Muscle of arm (tissue), 12 donors: ENCODE measurements around the gene RGL1. TPM values are rescaled to one million over a fixed set of nuclear protein-coding genes. Genes with fewer than 3 reads are reported as not detected.
A peak's percentile ranks its signal among the peaks of the same experiment; 100 is the strongest.

Source experiments
- DNase-seq: peaks from one replicate; pipeline ENCODE4 v3.0.0-alpha.2; 2013
- polyA plus RNA-seq, 12 donors: library from polyadenylated mRNA; unstranded; fragments of 120-200 nt; gene quantifications; one replicate each; pipeline ENCODE4 v1.2.1, GENCODE V29; 2013; ENCODE audit not compliant: insufficient read length in 12 of 12

RGL1 gene
- polyA plus RNA-seq, 12 donors = 22.3 to 41.5 (median 28.6) TPM; not detected in 1

DNA sequence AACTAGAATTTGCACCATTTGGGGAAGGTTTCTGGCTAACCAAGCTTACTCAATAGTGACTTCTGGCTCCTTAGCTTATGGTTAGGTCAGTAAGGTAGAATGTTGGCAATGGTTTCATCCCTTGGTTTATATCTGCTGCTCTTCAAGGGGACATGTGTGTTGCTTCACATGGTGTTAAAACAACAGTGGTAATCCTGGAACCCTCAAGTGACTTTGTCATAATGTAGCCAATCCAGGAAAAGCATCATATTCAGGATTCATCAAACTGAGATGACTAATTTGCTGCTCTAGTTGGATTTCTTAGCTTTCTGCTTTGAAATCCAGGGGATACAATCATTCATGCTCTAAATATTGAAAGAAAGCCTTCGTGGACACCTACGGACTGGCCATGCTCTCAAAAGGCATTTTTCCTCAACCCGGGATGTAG lies 108.7 kb downstream of the RGL1 start:
- DNase-seq = no peak

DNA sequence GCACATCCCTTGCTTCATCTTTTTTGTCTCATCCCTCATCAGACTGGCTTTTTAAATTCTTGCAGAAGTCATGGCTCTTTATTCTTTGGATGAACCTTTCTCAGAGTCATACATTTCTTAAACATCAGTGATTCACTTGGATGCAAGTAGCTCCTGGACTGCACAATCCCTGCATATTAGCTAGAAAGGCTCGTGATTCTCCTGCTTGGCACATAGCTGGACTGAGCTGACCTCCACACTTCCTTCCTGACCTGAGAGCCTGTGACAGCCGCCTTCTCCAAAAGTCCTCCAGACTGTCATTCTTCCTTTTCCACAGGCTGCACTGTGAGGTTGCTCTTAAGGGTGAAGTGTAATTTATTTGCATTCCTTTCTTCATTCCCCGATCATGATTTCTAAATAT lies 109.4 kb downstream of the RGL1 start:
- DNase-seq = no peak

DNA sequence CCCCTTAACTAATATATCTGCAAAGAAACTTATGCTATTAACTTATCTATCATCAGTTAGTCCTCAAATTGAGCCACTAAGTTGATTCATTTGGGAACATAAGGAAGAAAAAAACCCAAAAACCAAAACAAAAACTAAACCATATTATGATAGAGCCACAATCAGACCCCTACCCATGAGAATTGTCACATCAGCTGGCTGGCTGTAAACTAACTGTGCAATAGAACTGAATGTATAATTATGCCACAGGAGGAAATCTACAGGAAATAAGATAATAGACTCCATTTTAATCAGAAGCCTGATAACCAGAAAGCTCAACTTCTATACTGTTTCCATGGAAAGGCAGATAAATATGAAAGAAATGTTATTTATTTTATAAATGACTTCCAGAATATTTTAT lies 110.0 kb downstream of the RGL1 start:
- no peak for DNase-seq

DNA sequence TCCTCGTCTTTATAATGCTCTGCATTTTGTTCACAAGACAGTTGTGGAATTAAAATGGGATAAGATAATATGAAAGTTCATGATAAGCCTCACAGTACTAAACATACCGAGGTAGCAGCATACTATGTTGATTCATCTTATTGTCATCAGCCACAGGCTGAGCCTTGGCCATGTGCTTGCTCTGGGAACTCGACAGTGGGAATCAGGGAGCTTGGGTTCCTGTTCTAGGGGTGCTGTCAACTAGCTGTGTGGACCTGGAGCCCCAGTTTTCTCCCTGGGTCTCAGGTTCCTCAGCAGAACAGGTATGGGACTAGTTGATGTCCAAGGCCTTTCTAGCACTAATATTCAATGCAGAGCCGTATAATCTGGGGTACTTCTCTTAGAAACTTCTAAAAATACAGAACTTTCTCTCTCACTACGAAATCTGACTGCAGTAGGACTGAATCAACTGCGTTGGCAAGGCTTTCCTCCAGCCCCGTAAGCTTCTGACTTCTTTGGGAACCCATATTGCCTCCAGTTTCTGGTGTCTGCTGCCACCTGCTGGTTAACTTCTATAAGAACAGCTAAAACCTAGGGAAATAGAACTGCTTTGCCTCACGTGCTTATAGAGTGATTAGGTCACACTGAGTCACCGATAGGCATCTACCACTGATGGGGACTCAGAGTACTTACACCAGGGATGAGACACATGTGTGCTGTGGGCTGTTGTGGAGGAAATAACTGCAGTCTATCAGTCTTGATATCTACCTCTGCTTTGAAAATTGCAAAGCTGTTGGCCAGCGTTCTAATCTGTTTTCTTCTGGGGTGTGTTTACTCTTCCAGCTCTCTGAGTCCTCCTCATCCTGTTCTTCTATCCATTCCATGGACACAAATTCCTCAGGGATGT lies 110.9 kb downstream of the RGL1 start:
- DNase-seq = peak; percentile 91

DNA sequence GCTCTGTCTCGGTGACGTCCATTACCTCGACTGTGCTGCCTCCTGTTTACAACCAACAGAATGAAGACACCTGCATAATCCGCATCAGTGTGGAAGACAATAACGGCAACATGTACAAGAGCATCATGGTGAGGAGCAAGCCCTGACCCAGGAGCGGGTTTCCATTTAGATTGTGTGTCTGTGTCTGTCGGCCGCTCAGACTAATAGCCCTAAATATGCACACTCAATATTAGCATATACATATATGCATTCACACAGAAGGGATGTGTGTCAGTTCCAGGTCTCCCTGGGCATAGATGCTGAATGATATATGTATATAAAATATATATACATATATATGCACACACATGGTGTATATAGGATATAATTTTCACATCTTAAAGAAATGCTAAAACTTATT lies 111.7 kb downstream of the RGL1 start:
- DNase-seq = no peak

DNA sequence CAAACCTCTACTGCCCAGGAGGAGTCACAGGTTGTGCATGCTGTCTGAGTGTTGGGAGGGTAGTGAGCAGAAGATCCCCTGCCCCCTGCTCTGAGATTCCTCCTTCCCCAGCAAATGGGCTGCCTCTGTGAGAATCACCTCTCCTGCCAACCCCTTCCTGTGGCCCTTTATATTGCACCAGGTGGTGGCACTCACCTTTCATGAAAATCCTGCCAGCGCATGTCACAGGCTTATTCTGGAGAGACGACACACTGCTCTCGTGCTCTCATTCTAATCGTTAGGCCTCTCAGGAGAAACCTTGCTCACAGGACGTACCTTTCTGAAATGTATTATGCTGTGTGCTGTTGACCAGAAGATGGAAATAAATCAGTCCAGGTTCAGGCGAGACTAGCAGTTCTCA lies 113.7 kb downstream of the RGL1 start:
- DNase-seq = no peak

DNA sequence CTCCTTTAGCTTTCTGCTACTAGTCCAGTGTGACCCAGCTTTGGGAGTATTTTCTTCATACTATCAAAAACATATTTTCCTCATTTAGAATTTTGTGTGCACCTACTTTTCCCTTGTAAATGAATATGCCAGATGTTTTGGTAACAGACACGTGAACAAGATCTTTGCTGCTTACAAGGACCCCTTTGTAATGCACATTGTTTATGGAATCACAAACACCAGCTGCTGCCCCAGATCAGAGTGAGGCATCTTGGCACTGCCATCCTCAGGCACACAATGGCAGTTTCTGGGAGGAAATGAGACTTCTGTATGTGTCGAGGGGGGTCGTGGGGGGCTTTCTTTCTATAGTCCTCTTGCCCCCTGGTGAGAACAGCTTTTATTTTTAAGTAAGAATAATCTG lies 115.7 kb downstream of the RGL1 start:
- no peak for DNase-seq

DNA sequence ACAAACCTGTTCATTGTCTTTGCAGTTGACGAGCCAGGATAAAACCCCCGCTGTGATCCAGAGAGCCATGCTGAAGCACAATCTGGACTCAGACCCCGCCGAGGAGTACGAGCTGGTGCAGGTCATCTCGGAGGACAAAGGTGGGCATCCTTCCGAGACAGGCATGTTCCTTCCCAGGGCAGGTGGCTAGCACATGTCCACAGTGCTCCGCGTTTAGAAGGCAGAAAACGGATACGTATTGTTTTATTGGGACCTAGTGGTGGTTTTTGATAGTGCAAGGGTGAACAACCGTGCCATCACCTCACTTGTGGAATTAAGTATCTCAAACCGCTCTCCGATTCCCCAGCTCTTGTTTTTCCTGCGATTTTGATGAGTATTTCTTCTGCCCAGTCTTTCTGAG lies 117.3 kb downstream of the RGL1 start:
- DNase-seq = no peak

DNA sequence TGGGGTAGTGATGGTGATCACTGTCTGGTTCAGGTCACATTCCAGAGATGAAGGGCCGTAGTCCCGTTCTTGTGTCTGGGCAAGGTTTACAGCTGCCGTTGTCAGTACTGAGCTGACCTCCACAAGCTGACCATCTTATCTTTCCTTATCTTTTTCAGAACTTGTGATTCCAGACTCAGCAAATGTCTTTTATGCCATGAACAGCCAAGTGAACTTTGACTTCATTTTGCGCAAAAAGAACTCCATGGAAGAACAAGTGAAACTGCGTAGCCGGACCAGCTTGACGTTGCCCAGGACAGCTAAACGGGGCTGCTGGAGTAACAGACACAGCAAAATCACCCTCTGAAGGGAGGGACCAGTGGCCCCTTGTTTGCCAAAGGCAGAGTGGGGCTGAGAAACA lies 121.0 kb downstream of the RGL1 start:
- no peak for DNase-seq

DNA sequence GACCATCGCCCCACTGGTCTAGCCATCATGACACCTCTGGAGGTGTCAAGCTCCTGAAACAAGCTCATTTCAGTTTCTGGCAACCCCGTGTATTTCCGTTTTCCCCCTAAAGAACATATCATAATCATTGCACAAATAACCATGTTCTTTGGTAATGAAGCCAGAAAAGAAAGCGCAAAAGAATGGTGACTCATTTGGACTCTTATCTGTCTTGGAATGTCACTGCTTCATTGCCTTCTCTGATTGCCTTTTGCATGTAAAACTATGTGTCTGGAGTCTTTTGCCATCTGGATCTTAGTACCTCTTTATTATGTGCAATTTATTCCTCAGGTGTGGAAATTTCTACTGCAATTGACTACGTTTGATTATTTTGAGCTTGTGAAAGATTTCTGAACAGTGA lies 122.1 kb downstream of the RGL1 start:
- DNase-seq = no peak

DNA sequence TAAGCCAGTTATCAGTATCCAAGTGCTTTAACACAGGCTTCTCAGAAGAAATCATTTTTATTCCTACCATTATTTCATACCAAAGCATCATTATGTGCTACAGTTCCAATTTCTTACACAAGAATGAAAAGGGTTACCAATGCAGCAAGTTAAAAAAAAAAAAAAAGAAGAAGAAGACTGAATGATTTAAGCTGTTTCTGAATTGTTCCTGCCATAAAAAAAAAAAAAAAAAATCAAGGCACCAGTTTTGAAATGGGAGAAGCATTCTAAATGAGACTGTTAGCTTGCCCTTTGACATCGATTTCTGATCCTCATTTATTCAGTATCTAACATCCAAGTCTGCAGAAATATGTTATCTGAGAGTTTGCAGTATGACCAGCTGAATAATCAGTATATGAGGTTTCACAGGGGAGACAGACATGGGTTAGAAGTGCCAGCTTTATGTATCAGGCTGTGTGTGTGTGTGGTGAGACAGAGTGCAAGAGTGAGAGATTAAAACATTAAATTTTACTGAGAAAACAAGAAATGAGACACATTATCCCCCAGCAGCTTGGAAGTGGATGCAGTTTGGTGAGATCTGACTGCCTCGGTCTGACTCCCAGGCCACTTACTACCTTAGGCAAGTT lies 126.8 kb downstream of the RGL1 start:
- no peak for DNase-seq

DNA sequence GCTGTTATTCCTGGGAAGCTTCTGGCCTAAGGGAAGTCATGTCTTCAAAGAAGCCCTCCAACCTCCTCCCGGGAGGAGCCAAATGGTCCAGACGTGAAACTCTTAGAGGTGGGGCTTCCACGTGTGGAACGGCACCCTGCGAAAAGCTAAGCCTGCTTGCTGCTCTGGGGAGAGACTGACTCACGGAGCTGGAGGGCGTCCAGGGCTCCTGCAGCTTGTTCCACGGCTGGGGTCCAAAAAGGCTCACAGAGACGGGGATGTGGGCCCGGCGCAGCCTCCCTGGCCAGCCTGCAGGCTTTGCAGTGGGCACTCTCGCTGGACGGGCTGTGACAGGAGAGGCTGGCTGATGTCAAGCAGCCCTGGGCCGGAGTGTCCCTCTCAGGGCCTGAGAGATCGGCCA lies 127.5 kb downstream of the RGL1 start:
- peak; percentile 90 for DNase-seq

DNA sequence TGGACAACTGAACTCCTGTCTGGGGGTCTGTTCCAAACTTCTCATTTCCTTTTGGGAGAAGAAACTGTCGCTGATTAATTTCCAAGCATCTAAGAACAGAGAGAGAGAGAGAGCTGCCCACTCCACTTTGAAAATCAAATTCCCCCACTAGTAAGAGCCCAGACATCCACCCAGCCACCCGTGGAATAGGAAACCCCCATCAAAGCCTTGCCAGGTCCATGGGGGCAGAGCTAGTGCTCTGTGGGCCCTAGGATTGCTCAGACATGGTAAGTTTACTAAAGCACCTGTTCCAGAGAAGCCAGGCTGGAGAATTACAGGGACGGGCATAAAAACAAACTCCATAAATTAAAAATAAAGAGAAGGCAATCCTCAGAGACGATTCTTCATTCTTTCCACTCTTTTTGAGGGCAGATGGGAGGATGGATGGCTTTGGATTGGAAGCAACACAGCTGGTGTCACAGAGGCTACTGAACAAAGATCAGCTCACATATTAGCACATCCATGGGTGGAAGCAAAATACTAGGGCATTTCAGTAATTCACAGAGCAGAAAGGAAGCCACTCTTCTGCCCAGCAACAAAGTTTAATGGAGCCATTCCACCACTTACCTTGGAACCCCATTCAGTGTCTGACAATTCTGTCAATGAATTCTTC lies 128.7 kb downstream of the RGL1 start:
- no peak for DNase-seq

DNA sequence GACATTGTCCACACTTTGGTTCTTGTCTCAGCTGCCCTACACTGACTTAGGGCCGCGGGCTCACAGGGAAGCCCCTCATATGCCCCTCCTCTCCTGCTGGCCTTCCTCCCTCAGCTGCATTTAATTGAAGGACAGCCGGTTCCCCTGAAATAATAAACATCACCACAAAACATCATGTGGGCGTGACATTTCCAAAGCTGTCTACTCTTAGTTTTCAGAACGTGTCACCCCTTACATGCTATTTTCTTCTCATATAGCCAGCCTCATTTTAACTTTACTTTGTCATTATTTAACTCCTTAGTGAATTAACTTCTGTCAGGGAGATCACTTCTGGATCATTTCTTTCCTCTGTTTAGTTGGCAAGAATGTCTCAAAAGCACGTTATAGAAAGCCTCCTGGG lies 129.4 kb downstream of the RGL1 start:
- DNase-seq = no peak

DNA sequence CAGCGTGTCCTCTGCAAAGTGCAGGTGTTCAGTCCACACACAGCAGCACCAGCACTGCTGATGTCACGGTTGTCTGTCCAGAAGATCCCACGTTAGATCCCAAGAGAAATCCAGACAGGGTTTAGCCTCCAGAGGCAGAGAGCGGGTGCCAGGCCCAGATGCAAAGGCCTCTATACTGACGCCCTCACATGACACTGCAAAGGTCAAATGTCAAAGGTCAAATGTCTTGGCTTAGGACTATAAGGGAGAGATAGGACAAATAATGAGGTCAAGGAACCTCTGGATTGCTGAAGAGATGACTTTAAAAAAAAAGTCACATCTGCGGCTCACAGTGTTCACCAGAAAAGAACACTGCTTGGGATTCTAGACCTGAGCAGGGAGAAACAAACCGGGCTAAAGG lies 131.1 kb downstream of the RGL1 start:
- no peak for DNase-seq

DNA sequence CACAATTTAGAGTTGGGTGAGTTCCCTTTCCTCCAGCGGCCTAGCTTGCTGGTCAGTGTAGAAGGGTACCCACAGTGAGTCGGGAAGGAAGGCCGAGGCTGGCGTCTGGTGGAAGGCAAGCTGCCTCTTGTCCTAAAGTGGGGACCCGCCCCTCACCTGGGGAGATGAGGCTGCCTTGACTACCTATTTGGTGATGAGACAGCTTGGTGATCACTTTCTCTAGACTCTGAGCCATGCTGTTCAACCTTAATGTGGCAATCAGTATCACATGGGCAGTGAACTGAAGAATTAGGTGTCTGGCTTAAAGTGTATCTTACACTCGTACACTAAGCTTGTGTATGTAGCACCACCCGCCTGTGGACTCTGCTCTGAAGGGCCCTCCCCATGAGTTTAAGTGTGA lies 131.9 kb downstream of the RGL1 start:
- DNase-seq = no peak

DNA sequence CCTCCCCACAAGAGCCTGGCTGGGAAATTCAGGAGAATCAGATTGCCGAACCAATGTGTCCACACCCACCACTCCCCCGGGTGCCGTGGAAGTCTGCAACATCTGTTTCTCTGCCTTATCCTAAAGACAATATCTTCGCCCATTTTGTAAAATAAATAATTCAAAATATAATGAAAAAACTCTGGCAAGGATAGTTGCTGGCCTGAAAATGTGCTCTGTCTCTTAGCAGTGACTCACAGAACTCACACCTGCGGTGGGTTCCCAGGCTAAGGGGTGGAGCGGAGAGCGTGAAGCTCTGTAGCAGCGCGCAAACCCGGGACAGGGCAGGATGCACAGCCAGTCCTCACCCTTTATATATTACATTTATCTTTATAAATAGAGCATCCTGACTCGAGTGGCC lies 132.7 kb downstream of the RGL1 start:
- peak; percentile 60 for DNase-seq

DNA sequence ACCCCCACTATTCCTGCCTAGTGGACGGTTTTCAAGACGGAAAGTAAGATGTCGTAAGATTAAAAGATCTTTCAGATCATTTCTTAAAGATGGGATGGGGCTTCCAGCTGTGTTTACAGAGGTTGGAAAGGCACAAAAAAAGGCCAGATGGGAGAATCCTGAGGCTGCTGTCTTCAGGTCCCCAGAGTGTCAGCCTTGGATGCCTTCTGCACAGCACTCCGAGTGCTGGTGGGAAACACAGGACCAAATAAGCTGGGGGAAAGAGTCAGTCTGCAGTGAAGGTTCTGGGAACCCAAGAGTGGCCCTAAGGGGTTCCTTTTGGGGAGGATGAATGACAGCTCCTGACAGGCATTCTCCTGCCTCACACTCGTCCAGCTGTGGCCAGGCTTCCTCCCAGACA lies 136.1 kb downstream of the RGL1 start:
- peak; percentile 63 for DNase-seq

DNA sequence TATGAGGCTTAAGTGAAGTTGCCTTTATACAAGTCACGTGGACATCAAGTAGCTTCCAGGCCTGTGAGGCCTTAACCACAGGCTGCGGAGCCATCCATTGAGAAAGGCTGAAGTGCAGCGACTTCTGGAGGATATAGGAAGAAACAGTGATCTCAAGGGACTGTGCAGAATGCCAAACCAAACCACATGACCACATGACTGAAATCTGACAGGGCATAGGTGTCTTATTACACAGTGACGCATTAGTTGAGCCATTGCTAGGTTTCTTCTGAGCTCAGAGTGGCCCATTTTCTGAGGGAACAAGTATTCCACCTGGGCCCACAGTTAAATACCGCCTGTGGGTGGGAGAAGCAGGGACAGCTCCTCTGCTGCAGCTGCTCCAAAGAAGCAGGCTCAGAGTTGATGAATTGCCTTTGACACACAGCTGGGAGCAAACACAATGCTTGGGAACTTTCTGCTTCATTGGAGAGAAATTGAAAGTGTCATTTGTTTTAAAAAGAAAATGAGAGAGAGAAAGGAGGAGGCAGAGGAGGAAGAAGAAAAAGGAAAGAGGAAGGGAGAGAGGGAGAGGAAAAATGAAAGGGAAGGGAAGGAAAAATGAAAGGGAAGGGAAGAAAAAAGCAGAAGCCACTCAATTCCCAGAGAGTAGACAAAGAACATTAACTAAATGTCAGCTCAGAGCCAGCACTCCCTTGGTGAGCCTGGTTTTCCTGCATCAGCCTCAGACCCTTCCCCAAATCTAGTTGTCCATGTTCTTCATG lies 138.2 kb downstream of the RGL1 start:
- peak; percentile 76 for DNase-seq

DNA sequence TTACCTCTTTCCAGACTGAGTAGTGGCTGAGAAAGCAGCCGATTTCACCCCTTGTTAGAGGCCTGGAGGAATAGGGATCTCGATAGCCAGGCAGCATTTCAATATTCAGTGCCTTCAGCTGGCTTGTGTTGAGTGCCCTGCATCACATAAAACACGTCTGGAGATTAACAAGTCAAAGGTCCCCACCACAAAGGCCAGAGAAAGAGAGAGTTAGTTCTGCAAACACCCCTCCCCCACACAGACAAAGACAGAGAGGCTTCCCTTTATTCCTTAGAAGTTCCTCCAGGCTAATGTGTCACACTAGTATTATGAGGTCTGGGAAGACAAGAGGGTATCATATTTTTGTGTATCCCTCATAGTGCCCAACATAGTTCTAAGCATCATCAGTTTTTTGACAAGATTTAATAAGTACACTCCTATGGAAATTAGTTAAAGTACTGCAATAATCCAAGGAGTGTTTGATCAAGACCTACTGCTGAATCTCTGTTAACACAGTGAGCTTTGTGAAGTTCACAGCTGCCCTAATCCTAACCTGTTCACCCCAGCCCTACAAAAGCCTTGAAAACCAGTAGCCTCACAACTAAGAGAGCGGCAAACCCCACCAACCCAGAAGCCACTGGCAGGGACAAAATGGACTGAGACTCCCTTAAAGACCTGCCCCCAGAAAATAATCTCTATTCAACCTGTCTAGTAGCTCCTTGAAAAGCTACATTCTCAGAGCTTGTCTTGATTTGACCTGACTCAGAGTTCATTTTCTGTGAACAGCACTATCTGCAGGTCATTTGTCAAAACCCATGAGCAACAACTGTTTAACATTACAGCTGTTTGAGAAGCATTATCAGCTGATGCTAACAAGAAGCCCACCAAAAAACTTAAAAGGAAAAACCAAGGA lies 140.8 kb downstream of the RGL1 start:
- DNase-seq = no peak

DNA sequence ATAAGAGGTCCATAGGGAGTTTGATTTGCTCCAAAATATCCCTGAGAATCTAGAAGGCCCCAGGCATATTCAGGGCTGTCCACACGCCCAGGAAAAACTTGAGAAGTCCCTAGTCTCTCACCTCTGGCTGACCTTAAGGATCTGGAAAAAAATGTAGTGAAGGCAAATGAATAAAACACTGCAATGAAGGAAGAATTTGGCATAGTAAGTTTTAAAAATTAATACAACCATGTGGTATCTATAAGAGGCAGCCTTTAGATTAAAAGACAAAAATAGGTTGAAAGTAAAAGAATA lies 141.3 kb downstream of the RGL1 start:
- DNase-seq = peak; percentile 61
